GM20000 (cell line): ENCODE measurements around the gene TMEM51.

ENCODE experiments used
- DNase-seq: peaks from one replicate; pipeline ENCODE4 v3.0.0; 2012; ENCODE audit warnings: low spot score
- CTCF ChIP-seq: IDR thresholded peaks from 2 replicates; pipeline ENCODE4 v1.5.1; 2012; ENCODE audit warnings: mild to moderate bottlenecking, control low read depth; ENCODE audit errors: extremely low read depth, missing control alignments

The TMEM51 gene

GRCh38 chr1:15189692-15190370 lies 36.3 kb downstream of the TMEM51 start:
- no peak for DNase-seq
- no peak for TF ChIP-seq CTCF

GRCh38 chr1:15191267-15191666 lies 37.7 kb downstream of the TMEM51 start:
- TF ChIP-seq CTCF = no peak
- DNase-seq = no peak

- TF ChIP-seq CTCF = no peak
- DNase-seq = no peak
Measured at GRCh38 chr1:15191770-15192169, 38.2 kb downstream of the TMEM51 start.

GRCh38 chr1:15192916-15193550 lies 39.5 kb downstream of the TMEM51 start:
- TF ChIP-seq CTCF = no peak
- DNase-seq = no peak

GRCh38 chr1:15195420-15196052 lies 42.0 kb downstream of the TMEM51 start:
- no peak for DNase-seq
- TF ChIP-seq CTCF = no peak

- DNase-seq = no peak
- TF ChIP-seq CTCF = no peak
Measured at GRCh38 chr1:15196069-15196468, 42.5 kb downstream of the TMEM51 start.

GRCh38 chr1:15196807-15197530 lies 43.4 kb downstream of the TMEM51 start:
- no peak for DNase-seq
- no peak for TF ChIP-seq CTCF
